GM23338 (cell line): Measurements from ENCODE around the gene OR4E1. TPM values are rescaled to one million over a fixed set of nuclear protein-coding genes. Genes with fewer than 3 reads are reported as not detected.

Source experiments
- ATAC-seq: fragments of 200-7000 bp; cut with Tn5 transposase; 3 replicates; pipeline ENCODE4 v1.9.1; 2020
- DNase-seq: peaks from one replicate; pipeline ENCODE4 v3.0.0-alpha.2; 2015; ENCODE audit warnings: low spot score
- H2AFZ ChIP-seq: fragments of 200-600 bp; sonication (generic); 2 replicates; pipeline ENCODE4 v1.8.0; 2016; ENCODE audit warnings: antibody characterized with exemption, mild to moderate bottlenecking, moderate library complexity
- H3F3A ChIP-seq: fragments of 200-600 bp; sonication (generic); replicated peaks from 2 replicates; pipeline ENCODE4 v1.8.0; 2017; ENCODE audit warnings: antibody characterized with exemption, mixed run types, low read depth
- H3K27ac ChIP-seq: fragments of 200-600 bp; sonication (generic); 2 replicates; pipeline ENCODE4 v1.6.1; 2016; ENCODE audit warnings: low read depth
- H3K27me3 ChIP-seq: fragments of 200-600 bp; sonication (generic); 2 replicates; pipeline ENCODE4 v1.8.0; 2016; ENCODE audit warnings: mild to moderate bottlenecking, mixed run types, moderate library complexity; ENCODE audit not compliant: insufficient read depth
- H3K36me3 ChIP-seq: fragments of 200-600 bp; sonication (generic); 2 replicates; pipeline ENCODE4 v1.8.0; 2016; ENCODE audit warnings: mild to moderate bottlenecking; ENCODE audit not compliant: insufficient read depth
- H3K4me1 ChIP-seq: fragments of 200-600 bp; sonication (generic); 2 replicates; pipeline ENCODE4 v1.8.0; 2016; ENCODE audit warnings: mild to moderate bottlenecking, moderate library complexity; ENCODE audit not compliant: insufficient read depth
- H3K4me2 ChIP-seq: fragments of 200-600 bp; sonication (generic); 2 replicates; pipeline ENCODE4 v1.7.1; 2017; ENCODE audit warnings: mixed run types
- H3K4me3 ChIP-seq: fragments of 200-600 bp; sonication (generic); 2 replicates; pipeline ENCODE4 v1.6.1; 2016; ENCODE audit warnings: mixed run types
- H3K79me2 ChIP-seq: fragments of 200-600 bp; sonication (generic); replicated peaks from 2 replicates; pipeline ENCODE4 v1.8.0; 2017; ENCODE audit warnings: mild to moderate bottlenecking; ENCODE audit not compliant: insufficient read depth
- H3K9me2 ChIP-seq: fragments of 200-600 bp; sonication (generic); 2 replicates; pipeline ENCODE4 v1.8.0; 2017; ENCODE audit not compliant: insufficient read depth
- H4K20me1 ChIP-seq: fragments of 200-600 bp; sonication (generic); replicated peaks from 2 replicates; pipeline ENCODE4 v1.8.0; 2017; ENCODE audit warnings: mild to moderate bottlenecking; ENCODE audit not compliant: insufficient read depth
- H3K27ac Mint-ChIP-seq: 2 replicates; pipeline ENCODE4 v1.8.0; 2020; ENCODE audit warnings: inconsistent platforms, mild to moderate bottlenecking, moderate library complexity, mixed read lengths
- H3K27me3 Mint-ChIP-seq: 3 replicates; pipeline ENCODE4 v1.8.0; 2022; ENCODE audit warnings: low read depth, mild to moderate bottlenecking, moderate library complexity, mixed read lengths, inconsistent platforms; ENCODE audit not compliant: insufficient read depth, poor library complexity
- H3K36me3 Mint-ChIP-seq: 3 replicates; pipeline ENCODE4 v1.8.0; 2021; ENCODE audit warnings: low read depth, mild to moderate bottlenecking, inconsistent platforms, moderate library complexity, mixed read lengths
- H3K4me1 Mint-ChIP-seq: 3 replicates; pipeline ENCODE4 v1.8.0; 2020; ENCODE audit warnings: mild to moderate bottlenecking, inconsistent platforms, mixed read lengths
- H3K4me3 Mint-ChIP-seq: 3 replicates; pipeline ENCODE4 v1.8.0; 2021; ENCODE audit warnings: moderate library complexity, mild to moderate bottlenecking, inconsistent platforms, mixed read lengths
- H3K9me3 Mint-ChIP-seq: 3 replicates; pipeline ENCODE4 v1.8.0; 2020; ENCODE audit warnings: moderate library complexity, mild to moderate bottlenecking, inconsistent platforms, mixed read lengths
- CREB1 ChIP-seq: fragments of 250-450 bp; sonication (Bioruptor Pico); IDR thresholded peaks from 2 replicates; pipeline ENCODE4 v1.5.0; 2020; ENCODE audit warnings: low read depth, mild to moderate bottlenecking, moderate library complexity
- CTCF ChIP-seq, 2 experiments: fragments of 200-600 bp in 1 of 2; sonication (generic) in 1 of 2; conservative IDR thresholded peaks; 2 replicates each; pipeline versions ENCODE4 v1.5.1 to v1.6.1; 2016 to 2017; ENCODE audit warnings: antibody characterized with exemption in 2 of 2, low read depth in 2 of 2, mild to moderate bottlenecking in 2 of 2, moderate library complexity in 1 of 2
- ETS1 ChIP-seq: IDR thresholded peaks from 2 replicates; pipeline ENCODE4 v1.6.1; 2016; ENCODE audit warnings: antibody characterized with exemption
- ZNF114 ChIP-seq: fragments of 250-450 bp; sonication (Bioruptor Pico); IDR thresholded peaks from 2 replicates; pipeline ENCODE4 v1.5.0; 2020; ENCODE audit warnings: mild to moderate bottlenecking, moderate library complexity
- ZNF331 ChIP-seq: fragments of 250-450 bp; sonication (Bioruptor Pico); IDR thresholded peaks from 2 replicates; pipeline ENCODE4 v1.5.0; 2020; ENCODE audit warnings: low read depth, mild to moderate bottlenecking, moderate library complexity
- ZNF462 ChIP-seq: fragments of 250-450 bp; sonication (Bioruptor Pico); IDR thresholded peaks from 2 replicates; pipeline ENCODE4 v1.5.0; 2020; ENCODE audit warnings: mild to moderate bottlenecking, moderate library complexity
- polyA plus RNA-seq: library from polyadenylated mRNA; unstranded; fragments of >200 nt; fragmentation: Nextera tagmentation; extraction: Ambion mirVana; gene quantifications from 2 replicates; pipeline ENCODE4 v1.2.1, GENCODE V29; 2016
- total RNA-seq: library from RNA; depleted of rRNA; stranded (reverse); fragments of >200 nt; shearing (Covaris generic); gene quantifications from 2 replicates; pipeline ENCODE4 v1.2.3, GENCODE V29; 2014

The OR4E1 gene
- total and polyA plus RNA-seq, 2 experiments from 2014 or later = not detected

GRCh38 chr14:21656980-21657379, 16.6 kb downstream of the OR4E1 start:
- DNase-seq (no peak), ATAC-seq (no peak)
- peaks cover 5% of the 10 kb centered on the region for H3K9me2 ChIP-seq
- Mint-ChIP-seq H3K9me3 (no peaks in the 10 kb centered on the region), H3K4me1 (peaks cover 8% of the 10 kb centered on the region), H3K27me3 (no peaks in the 10 kb centered on the region), H3K36me3 (no peaks in the 10 kb centered on the region), H3K4me3 (no peak overlapping the region), H3K27ac (no peak overlapping the region)
- TF ChIP-seq ZNF462 (no peak), ZNF331 (CRISPR knock-in tag) (no peak), CREB1 (no peak), ETS1 (no peak), CTCF (conservative IDR thresholded peaks at IDR 0.05; ENCODE audit: low read depth in 2 of 2) (no peak), ZNF114 (no peak)
- H2AFZ ChIP-seq = no peak overlapping the region
- no peaks in the 10 kb centered on the region for H3F3A ChIP-seq
- no peaks in the 10 kb centered on the region for H3K36me3 ChIP-seq
- H3K4me3 ChIP-seq = no peak overlapping the region
- H4K20me1 ChIP-seq = no peaks in the 10 kb centered on the region
- H3K27me3 ChIP-seq = no peaks in the 10 kb centered on the region
- no peak overlapping the region for H3K4me2 ChIP-seq
- H3K4me1 ChIP-seq = 0 out of 2 replicates have a peak, but pooled peaks cover 5% of the 10 kb centered on the region
- no peak overlapping the region for H3K27ac ChIP-seq
- H3K79me2 ChIP-seq = no peaks in the 10 kb centered on the region
